ENCODE data around the gene SYTL5.

DNA sequence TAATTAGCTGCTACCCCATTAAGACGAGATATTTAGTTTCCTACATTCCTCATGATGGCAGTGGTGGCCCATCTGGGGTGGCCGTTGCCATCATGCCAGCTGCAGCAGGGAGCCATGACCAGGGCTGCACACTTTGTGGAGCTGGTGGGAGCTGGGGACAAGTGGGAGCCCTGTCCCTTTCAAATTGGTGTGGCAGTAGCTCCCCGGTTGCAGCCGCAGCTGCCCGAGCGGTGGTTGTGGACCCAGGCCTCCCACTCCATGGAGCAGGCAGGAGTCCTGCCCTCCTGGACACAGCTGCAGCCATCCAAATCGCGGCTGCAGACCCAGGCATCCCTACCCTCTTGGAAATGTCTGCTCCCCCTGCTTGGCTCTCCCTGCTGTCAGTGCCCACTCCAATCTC lies 9.3 kb upstream of the SYTL5 start:
- TF ChIP-seq, protein P1, sequence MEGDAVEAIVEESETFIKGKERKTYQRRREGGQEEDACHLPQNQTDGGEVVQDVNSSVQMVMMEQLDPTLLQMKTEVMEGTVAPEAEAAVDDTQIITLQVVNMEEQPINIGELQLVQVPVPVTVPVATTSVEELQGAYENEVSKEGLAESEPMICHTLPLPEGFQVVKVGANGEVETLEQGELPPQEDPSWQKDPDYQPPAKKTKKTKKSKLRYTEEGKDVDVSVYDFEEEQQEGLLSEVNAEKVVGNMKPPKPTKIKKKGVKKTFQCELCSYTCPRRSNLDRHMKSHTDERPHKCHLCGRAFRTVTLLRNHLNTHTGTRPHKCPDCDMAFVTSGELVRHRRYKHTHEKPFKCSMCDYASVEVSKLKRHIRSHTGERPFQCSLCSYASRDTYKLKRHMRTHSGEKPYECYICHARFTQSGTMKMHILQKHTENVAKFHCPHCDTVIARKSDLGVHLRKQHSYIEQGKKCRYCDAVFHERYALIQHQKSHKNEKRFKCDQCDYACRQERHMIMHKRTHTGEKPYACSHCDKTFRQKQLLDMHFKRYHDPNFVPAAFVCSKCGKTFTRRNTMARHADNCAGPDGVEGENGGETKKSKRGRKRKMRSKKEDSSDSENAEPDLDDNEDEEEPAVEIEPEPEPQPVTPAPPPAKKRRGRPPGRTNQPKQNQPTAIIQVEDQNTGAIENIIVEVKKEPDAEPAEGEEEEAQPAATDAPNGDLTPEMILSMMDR (IDR thresholded peaks at IDR 0.05): no peak
- TF ChIP-seq EP300 (IDR thresholded peaks at IDR 0.05) (no peak), POLR2A (IDR thresholded peaks at IDR 0.05) (no peak)

Data from ovary (tissue), 3 donors.